ENCODE measurements around the gene PIP5K1C.

DNA sequence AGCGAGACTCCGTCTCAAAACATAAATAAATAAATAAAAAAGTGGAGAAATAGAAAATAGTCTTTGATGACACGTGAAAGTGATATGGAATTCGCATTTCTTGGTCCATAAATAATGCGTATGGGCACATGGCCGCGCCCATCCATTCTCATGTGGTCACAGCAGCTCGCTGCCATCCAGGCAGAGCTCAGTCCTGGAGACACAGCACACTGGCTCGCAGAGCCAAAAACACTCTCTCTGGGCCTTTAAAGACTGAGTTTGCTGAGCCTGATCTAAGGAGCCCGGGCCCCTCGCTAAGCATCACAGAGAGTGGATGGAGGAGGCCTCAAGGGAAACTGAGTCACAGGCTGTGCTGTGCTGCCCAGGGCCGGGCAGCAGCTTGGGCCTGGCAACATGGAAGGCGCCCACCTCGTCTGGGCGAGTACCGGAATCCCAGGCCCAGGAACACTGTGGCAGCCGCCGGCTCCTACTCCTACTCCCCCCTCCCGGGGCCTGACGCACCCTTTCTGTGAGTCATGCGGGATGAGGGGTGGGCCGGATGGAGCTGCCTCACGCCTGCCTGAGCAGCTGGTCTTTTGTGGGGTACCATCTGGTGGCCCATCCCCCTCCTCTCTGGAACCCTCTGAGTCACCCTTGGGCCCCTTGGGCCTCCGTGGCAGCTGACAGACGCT, 44.7 kb downstream of the PIP5K1C start:
- TF ChIP-seq EZH2 (IDR thresholded peaks at IDR 0.05): no peak
- no peak for TF ChIP-seq POLR2AphosphoS5 (IDR thresholded peaks at IDR 0.05; ENCODE audit: borderline replicate concordance, low read depth, low read length)
